ENCODE measurements around the gene TCAP.

- TF ChIP-seq, protein P1, sequence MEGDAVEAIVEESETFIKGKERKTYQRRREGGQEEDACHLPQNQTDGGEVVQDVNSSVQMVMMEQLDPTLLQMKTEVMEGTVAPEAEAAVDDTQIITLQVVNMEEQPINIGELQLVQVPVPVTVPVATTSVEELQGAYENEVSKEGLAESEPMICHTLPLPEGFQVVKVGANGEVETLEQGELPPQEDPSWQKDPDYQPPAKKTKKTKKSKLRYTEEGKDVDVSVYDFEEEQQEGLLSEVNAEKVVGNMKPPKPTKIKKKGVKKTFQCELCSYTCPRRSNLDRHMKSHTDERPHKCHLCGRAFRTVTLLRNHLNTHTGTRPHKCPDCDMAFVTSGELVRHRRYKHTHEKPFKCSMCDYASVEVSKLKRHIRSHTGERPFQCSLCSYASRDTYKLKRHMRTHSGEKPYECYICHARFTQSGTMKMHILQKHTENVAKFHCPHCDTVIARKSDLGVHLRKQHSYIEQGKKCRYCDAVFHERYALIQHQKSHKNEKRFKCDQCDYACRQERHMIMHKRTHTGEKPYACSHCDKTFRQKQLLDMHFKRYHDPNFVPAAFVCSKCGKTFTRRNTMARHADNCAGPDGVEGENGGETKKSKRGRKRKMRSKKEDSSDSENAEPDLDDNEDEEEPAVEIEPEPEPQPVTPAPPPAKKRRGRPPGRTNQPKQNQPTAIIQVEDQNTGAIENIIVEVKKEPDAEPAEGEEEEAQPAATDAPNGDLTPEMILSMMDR (IDR thresholded peaks at IDR 0.05; ENCODE audit: low read depth, low read length): no peak
- no peak for TF ChIP-seq EZH2phosphoT487 (IDR thresholded peaks at IDR 0.05; ENCODE audit: low read depth)
Measured at GRCh38 chr17:39641883-39642282, 23.3 kb upstream of the TCAP start.

All from OCI-LY3 (cell line).